Activated gamma-delta T cell treated with Interleukin-2 at 50 U/mL for 16 hours (primary cell): ENCODE data around the gene GABBR1.

Experiments
- DNase-seq: peaks from one replicate; pipeline ENCODE4 v3.0.0-alpha.2; 2020

Gene GABBR1

GRCh38 chr6:29652198-29652584 is 19.2 kb upstream of the GABBR1 start:
- DNase-seq = no peak

GRCh38 chr6:29651413-29652197 is 18.6 kb upstream of the GABBR1 start:
- no peak for DNase-seq

- DNase-seq = peak; percentile 98
These were observed 17.0 kb upstream of the GABBR1 start for GRCh38 chr6:29649701-29650673.

DNA sequence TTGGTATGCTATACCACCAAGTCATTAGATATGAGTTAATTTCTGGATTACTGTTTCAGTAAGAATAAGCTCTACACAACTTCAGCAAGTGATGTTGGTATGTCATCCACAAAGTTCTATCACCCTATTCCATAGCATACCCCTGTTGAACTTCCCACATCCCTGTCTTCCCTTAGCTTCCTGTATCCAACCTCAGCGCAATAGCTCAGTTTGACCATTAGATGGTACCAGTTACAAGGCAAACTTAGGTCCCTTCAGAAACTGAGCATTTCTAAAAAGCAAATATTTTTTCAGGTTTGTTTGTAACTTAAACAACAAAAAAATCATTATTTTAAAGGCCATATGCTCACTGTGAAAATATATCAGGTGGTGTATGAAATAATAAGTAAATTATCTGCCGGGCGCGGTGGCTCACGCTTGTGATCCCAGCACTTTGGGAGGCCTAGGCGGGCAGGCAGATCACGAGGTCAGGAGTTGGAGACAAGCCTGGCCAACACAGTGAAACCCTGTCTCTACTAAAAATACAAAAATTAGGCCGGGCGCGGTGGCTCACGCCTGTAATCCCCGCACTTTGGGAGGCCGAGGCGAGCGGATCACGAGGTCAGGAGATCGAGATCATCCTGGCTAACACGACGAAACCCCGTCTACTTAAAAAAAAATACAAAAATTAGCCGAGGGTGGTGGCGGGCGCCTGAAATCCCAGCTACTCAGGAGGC is 15.1 kb upstream of the GABBR1 start:
- no peak for DNase-seq

DNA sequence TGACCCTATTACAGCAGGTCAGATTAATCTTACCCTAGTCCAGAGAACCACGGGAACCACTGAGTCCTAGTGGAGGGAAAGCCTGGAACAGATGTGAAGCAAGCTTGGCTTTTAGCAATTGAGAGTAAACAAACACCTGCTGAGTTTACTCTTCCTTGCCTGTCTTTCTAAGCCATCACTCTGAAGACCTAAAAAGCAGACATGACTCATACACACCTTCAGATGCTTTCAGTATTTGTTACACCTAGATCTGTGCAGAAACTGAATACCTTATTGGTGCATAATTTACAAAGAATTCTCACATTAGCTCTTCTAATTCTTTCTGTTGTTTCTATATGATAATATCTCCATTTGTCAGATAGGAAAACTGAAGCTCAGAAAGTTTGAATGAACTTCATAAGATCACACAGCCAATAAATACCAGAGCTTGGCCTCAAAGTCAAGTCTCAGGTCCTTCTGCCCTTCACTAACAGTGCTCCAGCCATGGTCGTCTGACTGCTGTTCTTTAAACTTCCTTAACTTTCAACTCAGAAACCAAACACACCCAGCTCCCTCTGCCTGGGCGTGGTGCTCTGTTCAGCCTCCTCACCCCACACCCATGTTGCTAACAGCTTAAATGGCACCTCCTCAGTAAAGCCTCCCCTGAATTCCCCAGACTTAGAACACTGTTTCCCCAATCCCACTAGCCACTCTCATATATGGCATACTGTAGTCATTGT is 8.6 kb upstream of the GABBR1 start:
- DNase-seq = no peak

GRCh38 chr6:29637247-29637646 is 4.3 kb upstream of the GABBR1 start:
- no peak for DNase-seq

- no peak for DNase-seq
These were observed 537 bp upstream of the GABBR1 start for GRCh38 chr6:29633534-29633905.

DNA sequence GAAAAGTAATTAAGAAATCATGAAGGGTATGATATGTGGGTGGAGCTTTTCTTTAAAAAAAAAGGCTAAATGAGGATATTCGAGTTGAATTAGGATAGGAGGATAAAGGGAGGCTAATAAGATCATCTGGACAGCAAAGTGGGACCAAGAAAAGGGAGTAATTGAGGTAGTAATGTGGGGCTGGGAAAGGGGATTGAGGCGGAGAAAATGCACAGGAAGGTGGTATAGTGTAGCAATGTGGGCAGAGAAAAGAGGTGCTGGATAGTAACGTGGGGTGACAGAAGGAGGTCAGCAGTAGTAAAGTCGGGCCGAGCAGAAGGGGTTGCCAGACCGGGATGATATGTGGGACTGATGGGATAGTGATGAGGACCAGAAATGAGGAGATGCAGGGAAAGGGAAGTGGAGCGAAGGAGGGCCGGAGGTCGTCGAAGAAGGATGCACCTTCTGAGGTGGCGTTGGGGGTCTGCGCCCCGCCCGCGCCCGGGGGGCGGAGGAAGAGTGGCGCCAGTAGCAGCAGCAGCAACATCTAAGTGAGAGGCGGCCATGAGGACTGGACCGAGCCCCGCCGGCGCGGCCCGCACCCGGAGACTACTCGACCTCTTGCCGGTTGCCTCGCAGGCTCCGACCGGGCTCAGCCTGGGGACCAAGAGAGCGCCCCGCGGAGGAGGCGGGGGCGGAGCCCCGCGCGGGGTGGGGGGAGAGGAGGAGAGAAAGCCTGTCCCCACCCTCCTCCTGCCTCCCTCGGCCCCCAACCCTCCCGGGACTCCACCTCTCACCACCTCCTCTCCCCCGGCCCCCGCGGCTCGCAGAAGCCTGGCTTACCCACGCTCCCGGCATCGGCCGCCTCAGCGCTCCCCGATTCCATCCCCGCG is 887 bp downstream of the GABBR1 start:
- peak; percentile 56 for DNase-seq

- no peak for DNase-seq
These were observed 1.7 kb downstream of the GABBR1 start for GRCh38 chr6:29631209-29631810.

GRCh38 chr6:29630315-29630714 is 2.7 kb downstream of the GABBR1 start:
- DNase-seq = no peak

DNA sequence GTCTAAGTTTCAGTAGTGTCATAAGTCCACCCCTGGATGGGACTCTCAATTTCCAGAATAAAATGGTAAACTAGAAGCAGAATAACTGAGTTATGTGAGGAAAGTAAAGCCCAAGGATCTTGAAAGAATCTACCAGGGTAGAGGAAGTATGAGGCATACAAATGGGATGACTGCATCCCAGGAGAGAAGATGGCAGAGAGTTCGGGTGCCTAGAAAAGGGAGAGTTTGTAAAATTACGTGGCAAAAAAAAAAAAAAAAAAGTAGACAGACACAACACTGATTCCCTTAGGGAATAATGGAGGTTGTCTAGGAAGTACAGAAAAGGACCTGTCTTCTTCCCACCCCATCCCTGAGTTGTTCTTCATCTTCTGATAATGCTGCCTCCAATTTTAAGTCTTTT is 3.4 kb downstream of the GABBR1 start:
- no peak for DNase-seq

DNA sequence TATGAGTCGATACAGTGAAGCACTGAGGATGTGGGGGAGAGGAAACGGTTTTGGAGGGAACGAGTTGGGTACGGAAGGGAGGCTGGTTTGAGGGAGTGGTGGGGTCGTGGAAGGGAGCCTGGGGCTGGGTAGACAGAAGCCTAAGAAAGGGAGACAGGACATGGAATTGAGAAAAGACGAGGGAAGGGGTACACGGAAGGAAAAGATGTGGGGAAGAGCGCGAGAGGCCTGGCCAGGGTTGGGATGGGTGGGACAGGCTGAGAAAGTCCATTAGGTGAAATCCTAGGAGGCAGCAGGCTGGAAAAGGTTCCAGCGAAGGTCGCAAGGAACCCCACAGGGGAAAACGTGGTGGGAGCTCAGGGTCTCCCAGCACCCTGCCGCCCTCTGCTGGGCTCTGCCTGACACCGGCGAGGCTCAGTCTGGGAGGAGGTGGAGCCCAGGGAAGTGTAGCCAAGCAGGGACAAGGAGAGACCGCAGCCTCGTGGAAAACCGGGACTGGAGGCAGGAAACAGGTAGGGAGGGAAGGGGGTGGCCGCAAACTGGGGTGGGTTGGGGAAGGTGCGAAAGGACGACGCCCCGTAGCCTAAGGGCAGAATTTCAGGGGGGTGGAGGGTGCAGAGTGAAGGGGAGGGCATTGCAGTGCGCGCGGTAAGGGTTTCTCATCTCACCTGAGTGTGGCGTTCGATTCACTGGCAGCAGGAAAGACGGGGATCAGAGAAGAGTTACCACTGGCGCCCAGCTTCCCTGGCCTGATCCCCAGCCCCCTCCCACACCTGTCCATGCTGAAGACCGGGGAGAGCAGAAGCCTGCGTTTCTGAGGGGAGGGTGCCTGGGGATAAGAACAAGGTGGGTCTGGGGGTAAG is 4.3 kb downstream of the GABBR1 start:
- peak; percentile 36 for DNase-seq

DNA sequence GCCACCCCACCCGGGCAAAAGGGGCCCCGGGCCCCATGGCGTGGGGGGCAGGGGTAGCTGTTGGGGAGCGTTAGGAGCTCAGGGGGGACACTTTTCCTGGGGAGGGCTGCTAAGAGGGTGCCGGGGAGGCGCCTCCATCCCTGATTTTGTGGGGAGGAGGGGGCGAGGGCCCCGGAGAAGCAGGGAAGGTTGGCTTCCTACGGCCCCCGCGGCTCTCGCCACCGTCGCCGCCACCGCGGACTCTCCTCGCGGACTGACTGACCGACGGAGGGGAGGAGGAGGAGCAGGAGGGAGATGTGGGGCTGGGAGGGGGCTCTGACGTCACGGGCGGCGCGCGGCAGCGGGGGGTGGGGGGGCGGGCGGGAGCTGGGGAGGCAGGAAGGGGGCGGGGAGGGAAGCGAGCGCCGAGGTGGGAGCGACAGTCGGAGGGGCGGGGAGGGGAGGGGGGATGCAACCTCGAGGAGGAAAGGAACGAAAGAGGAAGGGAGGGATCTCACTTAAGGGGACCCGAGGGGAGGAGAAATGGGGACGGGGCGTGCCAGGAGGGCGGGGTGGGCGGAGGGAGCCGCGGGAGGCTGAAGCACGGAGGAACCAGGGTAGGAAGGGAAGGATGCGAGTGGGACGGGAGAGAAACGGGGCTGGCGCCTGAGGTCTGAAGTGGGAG is 5.1 kb downstream of the GABBR1 start:
- peak; percentile 34 for DNase-seq

GRCh38 chr6:29626948-29627754 is 5.8 kb downstream of the GABBR1 start:
- no peak for DNase-seq

GRCh38 chr6:29625337-29625930 is 7.5 kb downstream of the GABBR1 start:
- DNase-seq = no peak

GRCh38 chr6:29624520-29624961 is 8.4 kb downstream of the GABBR1 start:
- no peak for DNase-seq

GRCh38 chr6:29620630-29621029 is 12.4 kb downstream of the GABBR1 start:
- no peak for DNase-seq

GRCh38 chr6:29619578-29620160 is 13.3 kb downstream of the GABBR1 start:
- DNase-seq = no peak
